Esophagus squamous epithelium (tissue), 5 donors: ENCODE measurements around the gene GSAP. TPM values are rescaled to one million over a fixed set of nuclear protein-coding genes. Genes with fewer than 3 reads are reported as not detected.

Source experiments
- DNase-seq: peaks from one replicate; lab custom pipeline; 2025; lab: John Stamatoyannopoulos, UW
- H3K27ac ChIP-seq, 4 donors: fragments of 200-600 bp; sonication (generic); one replicate each; pipeline ENCODE4 v1.5.1; 2016 to 2019; ENCODE audit warnings: mild to moderate bottlenecking in 1 of 4
- H3K27me3 ChIP-seq, 4 donors: fragments of 200-600 bp; sonication (generic); 1 replicate in 3 of 4; 2 replicates in 1 of 4; pipeline versions ENCODE4 v1.5.1 to v1.6.0; 2017 to 2021; ENCODE audit warnings: antibody characterized with exemption in 1 of 4
- H3K36me3 ChIP-seq, 3 donors: fragments of 200-600 bp; sonication (generic); one replicate each; pipeline ENCODE4 v1.5.1; 2016 to 2019
- H3K4me1 ChIP-seq, 3 donors: fragments of 200-600 bp; sonication (generic); one replicate each; pipeline ENCODE4 v1.5.1; 2017 to 2019
- H3K4me3 ChIP-seq, 4 donors: fragments of 200-600 bp; sonication (generic); 1 replicate in 3 of 4; 2 replicates in 1 of 4; pipeline ENCODE4 v1.5.1; 2016 to 2019; ENCODE audit warnings: mild to moderate bottlenecking in 2 of 4, moderate library complexity in 1 of 4
- H3K9me3 ChIP-seq, 3 donors: fragments of 200-600 bp; sonication (generic); one replicate each; pipeline ENCODE4 v1.5.1; 2016 to 2019
- POLR2A ChIP-seq, 4 donors: fragments of 450-650 bp; IDR thresholded peaks; one replicate each; pipeline ENCODE4 v1.6.1; 2017; ENCODE audit warnings: antibody characterized with exemption in 4 of 4, mild to moderate bottlenecking in 4 of 4, moderate library complexity in 3 of 4
- WGBS, 2 donors: methylation state at CpG; one replicate each; pipeline ENCODE4 v1.1.5; 2018; 5-methylcytosine and 5-hydroxymethylcytosine counted together
- intact Hi-C: fragments of 100-400 bp; cut with DNase I; formaldehyde crosslinking; loops from one replicate; pipeline ENCODE4 v1.15.0; 2022
- total RNA-seq, 4 donors: library from RNA; depleted of rRNA; stranded (reverse); fragments of >200 nt; gene quantifications; one replicate each; pipeline ENCODE4 v1.1.0, GENCODE V29; 2016
- TF ChIP-seq, protein P1 (sequence below), 6 experiments: fragments of 450-650 bp in 4 of 6; fragments of 200-600 bp in 2 of 6; sonication (generic) in 2 of 6; IDR thresholded peaks; one replicate each; pipeline ENCODE4 v1.5.1; 2016 to 2019; ENCODE audit warnings: antibody characterized with exemption in 6 of 6, mild to moderate bottlenecking in 4 of 6, moderate library complexity in 4 of 6
- donor health status: DM: yes; HTN: yes; CAD: no.

Gene GSAP
- total RNA-seq, 4 donors from 2014 or later = 5.7 to 22.5 (median 10.8) TPM

DNA sequence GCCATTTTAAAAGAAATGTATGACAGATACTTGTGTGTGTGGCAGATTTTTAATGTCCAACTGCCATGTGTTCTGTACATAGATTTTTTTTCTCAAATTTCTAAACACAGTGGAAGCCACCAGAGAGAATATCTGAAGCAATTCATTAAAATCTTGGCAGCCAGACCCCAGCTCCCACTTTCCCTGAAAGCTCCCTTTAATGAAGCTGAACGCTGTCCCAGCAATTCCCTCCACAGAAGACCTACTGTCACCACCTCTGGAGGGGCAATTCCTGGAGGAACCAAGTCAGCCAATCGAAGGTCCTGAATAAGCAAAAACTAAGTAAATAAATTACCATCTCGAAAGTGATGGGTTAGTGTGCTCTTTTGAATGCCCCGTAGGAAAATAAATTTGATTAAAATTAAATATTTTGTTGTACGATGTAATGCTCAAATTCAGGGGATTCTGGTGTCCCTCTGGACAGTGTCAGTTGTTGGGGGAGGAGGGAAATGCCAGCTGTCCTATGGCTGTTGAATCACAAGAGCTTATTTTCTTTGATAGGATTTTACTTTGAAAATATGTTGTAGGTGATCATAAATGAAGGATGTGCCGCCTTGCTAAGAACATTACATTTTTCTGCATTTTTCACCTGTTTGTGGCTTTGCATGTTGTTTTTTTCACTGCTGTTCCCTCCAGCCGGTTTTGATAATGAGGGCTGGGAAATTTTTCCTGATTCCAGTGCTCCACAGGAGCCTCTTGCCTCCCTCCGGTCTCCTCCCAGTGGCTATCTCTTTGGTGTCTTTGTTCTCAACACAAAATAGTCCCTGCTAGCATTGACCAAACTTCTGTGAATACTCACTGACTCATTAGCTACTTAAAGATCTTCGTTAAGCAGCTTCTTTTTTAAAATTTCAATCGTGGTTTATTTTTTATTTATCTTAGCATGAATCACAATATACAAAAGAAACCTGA, 9.2 kb upstream of the GSAP start:
- TF ChIP-seq, protein P1, sequence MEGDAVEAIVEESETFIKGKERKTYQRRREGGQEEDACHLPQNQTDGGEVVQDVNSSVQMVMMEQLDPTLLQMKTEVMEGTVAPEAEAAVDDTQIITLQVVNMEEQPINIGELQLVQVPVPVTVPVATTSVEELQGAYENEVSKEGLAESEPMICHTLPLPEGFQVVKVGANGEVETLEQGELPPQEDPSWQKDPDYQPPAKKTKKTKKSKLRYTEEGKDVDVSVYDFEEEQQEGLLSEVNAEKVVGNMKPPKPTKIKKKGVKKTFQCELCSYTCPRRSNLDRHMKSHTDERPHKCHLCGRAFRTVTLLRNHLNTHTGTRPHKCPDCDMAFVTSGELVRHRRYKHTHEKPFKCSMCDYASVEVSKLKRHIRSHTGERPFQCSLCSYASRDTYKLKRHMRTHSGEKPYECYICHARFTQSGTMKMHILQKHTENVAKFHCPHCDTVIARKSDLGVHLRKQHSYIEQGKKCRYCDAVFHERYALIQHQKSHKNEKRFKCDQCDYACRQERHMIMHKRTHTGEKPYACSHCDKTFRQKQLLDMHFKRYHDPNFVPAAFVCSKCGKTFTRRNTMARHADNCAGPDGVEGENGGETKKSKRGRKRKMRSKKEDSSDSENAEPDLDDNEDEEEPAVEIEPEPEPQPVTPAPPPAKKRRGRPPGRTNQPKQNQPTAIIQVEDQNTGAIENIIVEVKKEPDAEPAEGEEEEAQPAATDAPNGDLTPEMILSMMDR (IDR thresholded peaks at IDR 0.05) = no peak
- TF ChIP-seq POLR2A (IDR thresholded peaks at IDR 0.05) = no peak
- 55 to 58% methylated on average over 10 of the region's 10 CpGs for WGBS, 2 donors
- no peaks in the 10 kb centered on the region for H3K36me3 ChIP-seq
- DNase-seq = no peak
- H3K27me3 ChIP-seq = peaks cover 0 to 9% (median 0%) of the 10 kb centered on the region in 4 donors
- intact Hi-C loops = no loop called here
- H3K27ac ChIP-seq = no peak overlapping the region
- no peak overlapping the region for H3K4me3 ChIP-seq
- peaks cover 0 to 41% (median 6%) of the 10 kb centered on the region in 3 donors for H3K4me1 ChIP-seq
- H3K9me3 ChIP-seq = no peaks in the 10 kb centered on the region

DNA sequence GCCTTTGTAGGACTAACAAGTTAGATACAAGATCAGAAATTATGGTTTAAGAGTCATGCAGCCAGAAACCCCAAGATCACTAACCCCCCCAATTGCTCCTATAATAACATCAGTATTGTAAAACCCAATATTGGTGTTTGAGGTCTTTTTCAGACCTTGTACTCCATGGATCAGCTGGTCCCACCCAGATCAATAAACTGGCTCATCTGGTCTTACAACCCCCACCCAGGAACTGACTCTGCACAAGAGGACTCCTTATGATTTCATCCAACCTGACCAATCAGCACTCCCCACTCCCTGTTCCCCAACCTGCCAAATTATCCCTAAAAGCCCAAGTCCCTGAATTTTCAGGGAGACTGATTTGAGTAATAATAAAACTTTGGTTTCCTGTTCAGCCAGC, 6.4 kb upstream of the GSAP start:
- TF ChIP-seq POLR2A (IDR thresholded peaks at IDR 0.05) = no peak
- TF ChIP-seq, protein P1 (IDR thresholded peaks at IDR 0.05) = no peak
- DNase-seq = no peak
- Histone ChIP-seq H3K27me3 (no peaks in the 10 kb centered on the region), H3K4me1 (peaks cover 0 to 31% (median 6%) of the 10 kb centered on the region in 3 donors), H3K9me3 (no peaks in the 10 kb centered on the region), H3K36me3 (no peaks in the 10 kb centered on the region), H3K27ac (no peak overlapping the region), H3K4me3 (no peak overlapping the region)
- intact Hi-C loops = no loop called here

DNA sequence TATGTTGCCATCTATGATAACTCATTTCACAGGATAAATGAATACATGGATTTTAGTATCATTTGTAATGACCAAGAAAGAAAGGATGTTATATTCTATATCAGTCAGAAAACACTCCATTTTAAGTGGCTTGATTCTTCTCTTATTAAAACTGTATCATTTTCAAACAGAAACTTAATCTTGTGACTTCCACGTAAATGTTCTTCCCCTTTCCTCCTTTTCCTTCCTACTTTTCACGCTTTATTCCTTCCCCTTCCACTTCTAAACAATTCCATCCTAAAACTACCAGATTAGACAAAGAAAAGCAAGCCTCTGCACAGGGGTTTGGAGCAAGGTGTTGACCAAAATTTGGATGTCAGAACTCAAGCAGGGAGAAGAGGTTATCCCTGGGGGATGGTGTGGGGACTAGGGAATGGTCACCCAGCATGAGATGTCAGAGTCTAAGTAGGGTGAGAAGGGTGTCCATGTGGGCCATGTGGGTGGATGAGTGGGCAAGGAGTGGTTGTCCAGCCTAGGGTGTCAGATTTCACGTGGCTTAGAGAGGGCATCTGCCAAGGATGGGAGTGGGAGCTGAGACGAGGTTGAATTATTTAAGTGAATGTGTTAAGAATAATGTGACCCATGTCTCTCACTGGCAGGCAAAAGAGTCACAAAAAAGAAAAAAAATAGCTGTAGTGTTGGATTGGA, 5.0 kb upstream of the GSAP start:
- no peaks in the 10 kb centered on the region for H3K36me3 ChIP-seq
- intact Hi-C loops = no loop called here

DNA sequence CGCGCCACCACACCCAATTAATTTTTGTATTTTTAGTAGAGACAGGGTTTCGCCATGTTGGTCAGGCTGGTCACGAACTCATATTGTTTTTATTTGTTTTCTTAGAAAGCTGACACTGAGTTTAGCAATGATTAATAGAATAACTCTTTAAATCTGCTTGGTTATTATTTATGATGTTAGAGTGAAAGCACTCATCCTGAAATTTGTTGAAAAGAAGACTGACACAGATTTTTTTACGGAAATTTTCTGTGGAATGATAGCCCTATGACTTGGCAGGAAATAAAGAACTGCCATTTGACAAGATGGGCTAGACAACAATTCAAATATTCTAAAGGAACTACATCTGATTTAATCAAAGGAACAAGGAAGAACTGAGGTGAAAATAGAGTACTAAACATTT, 4.3 kb upstream of the GSAP start:
- no peak for TF ChIP-seq POLR2A (IDR thresholded peaks at IDR 0.05)
- TF ChIP-seq, protein P1 (IDR thresholded peaks at IDR 0.05) = no peak
- intact Hi-C loops = no loop called here
- no peak overlapping the region for H3K4me3 ChIP-seq
- H3K9me3 ChIP-seq = no peaks in the 10 kb centered on the region
- 89 to 94% methylated on average over 5 of the region's 5 CpGs for WGBS, 2 donors
- no peaks in the 10 kb centered on the region for H3K36me3 ChIP-seq
- no peak for DNase-seq
- no peaks in the 10 kb centered on the region for H3K27me3 ChIP-seq
- H3K27ac ChIP-seq = no peak overlapping the region
- H3K4me1 ChIP-seq = peaks cover 5 to 24% (median 5%) of the 10 kb centered on the region in 3 donors

More for the DNA sequence above, 5.0 kb upstream of the GSAP start:
- no peak overlapping the region for H3K27ac ChIP-seq
- 68 to 71% methylated on average over 4 of the region's 4 CpGs for WGBS, 2 donors
- no peaks in the 10 kb centered on the region for H3K9me3 ChIP-seq
- peaks cover 5 to 27% (median 7%) of the 10 kb centered on the region in 3 donors for H3K4me1 ChIP-seq
- DNase-seq = no peak
- TF ChIP-seq POLR2A (IDR thresholded peaks at IDR 0.05) = no peak
- TF ChIP-seq, protein P1 (IDR thresholded peaks at IDR 0.05) = no peak
- no peaks in the 10 kb centered on the region for H3K27me3 ChIP-seq
- no peak overlapping the region for H3K4me3 ChIP-seq

DNA sequence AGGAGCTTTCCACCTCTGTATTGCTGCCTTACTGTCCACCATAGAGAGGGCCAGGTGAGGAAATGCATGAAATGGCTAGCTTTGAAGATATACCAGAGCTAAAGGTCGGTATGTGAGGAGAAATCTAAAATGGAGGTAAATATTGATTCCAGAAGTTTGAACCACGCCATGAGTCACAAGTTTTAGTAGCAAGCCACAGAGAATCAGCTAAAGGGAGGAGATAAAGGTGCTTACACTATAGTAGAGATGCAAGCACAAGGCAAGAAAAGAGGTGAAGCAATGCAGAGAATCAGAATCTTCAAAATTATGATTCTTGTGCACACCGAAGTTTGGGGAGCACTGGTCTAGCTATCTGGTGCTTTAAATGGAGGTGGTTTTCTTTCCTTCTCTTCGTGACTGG, 3.0 kb upstream of the GSAP start:
- H3K27me3 ChIP-seq = no peaks in the 10 kb centered on the region
- TF ChIP-seq, protein P1 (IDR thresholded peaks at IDR 0.05) = no peak
- no peak for TF ChIP-seq POLR2A (IDR thresholded peaks at IDR 0.05)
- WGBS, 2 donors = 80 to 84% methylated on average over 4 of the region's 4 CpGs

More for the DNA sequence above, 3.0 kb upstream of the GSAP start:
- intact Hi-C loops = no loop called here
- DNase-seq = no peak
- Histone ChIP-seq H3K4me3 (no peak overlapping the region), H3K4me1 (peaks cover 5 to 31% (median 8%) of the 10 kb centered on the region in 3 donors), H3K27ac (no peak overlapping the region), H3K36me3 (no peaks in the 10 kb centered on the region), H3K9me3 (no peaks in the 10 kb centered on the region)
